Measurements from ENCODE around the gene INSRR. TPM values are rescaled to one million over a fixed set of nuclear protein-coding genes. Genes with fewer than 3 reads are reported as not detected.

INSRR gene
- total RNA-seq, 1 donor from 2014 or later = 0.41 TPM

DNA sequence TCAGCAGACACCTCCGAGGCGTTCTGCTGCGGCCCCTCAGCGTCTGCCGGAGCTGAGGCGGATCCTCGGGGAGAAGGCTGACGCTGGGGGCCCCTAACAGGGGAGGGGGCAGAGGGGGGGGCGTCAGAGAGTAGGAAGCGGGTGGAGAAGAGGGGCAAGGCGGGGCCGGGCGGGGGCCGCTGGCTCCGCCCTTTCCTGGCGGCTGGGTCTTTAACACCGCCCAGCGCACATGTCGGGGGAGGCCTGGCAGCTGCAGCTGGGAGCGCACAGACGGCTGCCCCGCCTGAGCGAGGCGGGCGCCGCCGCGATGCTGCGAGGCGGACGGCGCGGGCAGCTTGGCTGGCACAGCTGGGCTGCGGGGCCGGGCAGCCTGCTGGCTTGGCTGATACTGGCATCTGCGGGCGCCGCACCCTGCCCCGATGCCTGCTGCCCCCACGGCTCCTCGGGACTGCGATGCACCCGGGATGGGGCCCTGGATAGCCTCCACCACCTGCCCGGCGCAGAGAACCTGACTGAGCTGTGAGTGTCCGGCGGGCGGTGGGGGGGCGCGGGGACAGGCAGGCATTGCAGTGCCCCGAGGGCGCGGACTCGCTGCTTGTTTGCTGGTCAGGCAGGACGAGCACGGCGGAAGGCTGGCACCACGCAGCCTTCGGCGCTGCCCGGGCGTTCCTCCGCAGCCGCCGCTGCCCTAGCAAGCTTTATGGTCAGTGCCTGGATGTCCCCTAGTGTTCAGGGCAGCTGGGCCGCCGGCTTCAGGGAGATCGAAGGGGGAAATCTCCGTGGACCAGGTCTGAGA, 1.9 kb upstream of the INSRR start, which contains the start of gene NTRK1:
TSS of gene NTRK1 (plus strand) at position 238 of the 796 bp plus-strand sequence. CDS start at position 308, 70 bp downstream.
- Histone ChIP-seq H3K4me1 (peaks cover 39% of the 10 kb centered on the region), H3K9me3 (replicated peaks) (no peaks in the 10 kb centered on the region), H3K27ac (replicated peaks) (no peak within 1 kb of the TSS), H3K36me3 (no peaks in the 10 kb centered on the region), H3K4me3 (peak within 1 kb of the TSS; percentile 63), H3K27me3 (ENCODE audit: low read depth) (peaks cover 91% of the 10 kb centered on the region)
- TF ChIP-seq, protein P1, sequence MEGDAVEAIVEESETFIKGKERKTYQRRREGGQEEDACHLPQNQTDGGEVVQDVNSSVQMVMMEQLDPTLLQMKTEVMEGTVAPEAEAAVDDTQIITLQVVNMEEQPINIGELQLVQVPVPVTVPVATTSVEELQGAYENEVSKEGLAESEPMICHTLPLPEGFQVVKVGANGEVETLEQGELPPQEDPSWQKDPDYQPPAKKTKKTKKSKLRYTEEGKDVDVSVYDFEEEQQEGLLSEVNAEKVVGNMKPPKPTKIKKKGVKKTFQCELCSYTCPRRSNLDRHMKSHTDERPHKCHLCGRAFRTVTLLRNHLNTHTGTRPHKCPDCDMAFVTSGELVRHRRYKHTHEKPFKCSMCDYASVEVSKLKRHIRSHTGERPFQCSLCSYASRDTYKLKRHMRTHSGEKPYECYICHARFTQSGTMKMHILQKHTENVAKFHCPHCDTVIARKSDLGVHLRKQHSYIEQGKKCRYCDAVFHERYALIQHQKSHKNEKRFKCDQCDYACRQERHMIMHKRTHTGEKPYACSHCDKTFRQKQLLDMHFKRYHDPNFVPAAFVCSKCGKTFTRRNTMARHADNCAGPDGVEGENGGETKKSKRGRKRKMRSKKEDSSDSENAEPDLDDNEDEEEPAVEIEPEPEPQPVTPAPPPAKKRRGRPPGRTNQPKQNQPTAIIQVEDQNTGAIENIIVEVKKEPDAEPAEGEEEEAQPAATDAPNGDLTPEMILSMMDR (IDR thresholded peaks at IDR 0.05; ENCODE audit: borderline replicate concordance) = no peak
- peak; percentile 31 for DNase-seq
- intact Hi-C loops (cut with micrococcal nuclease) = loop anchor here (10.0 kb wide), 1 partner anchor 66 kb away; no protein-coding TSS in a partner anchor

DNA sequence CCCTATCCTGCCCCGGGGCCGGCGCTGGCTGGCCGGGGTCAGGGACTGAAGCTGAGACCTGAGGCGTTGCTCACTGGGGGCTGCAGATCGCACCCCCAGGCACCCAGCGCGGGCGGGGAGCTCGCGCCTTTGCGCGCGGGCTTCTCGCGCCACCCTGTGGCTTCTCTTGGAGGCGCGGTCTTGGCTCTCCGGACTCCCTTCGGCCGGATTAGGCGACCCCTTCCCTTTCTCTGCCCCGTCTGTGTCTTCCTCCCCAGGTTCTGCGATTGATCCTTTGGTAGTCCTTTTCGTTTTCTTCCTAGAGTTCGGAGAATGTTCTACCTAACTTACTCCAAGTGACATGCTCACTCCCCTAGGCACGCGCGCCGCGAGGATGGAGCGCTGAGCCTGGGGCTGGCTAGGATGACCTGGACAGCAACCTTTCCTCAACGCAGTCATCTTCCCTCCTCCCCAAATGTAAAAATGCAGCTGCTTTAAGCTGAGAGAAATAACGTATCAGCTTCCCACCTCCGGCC, 1.3 kb upstream of the INSRR start:
- intact Hi-C loops (cut with micrococcal nuclease) = loop anchor here (10.0 kb wide), 1 partner anchor 65 kb away; no protein-coding TSS in a partner anchor
- Histone ChIP-seq H3K36me3 (no peaks in the 10 kb centered on the region), H3K27me3 (ENCODE audit: low read depth) (peaks cover 85% of the 10 kb centered on the region), H3K4me1 (peaks cover 39% of the 10 kb centered on the region), H3K9me3 (replicated peaks) (no peaks in the 10 kb centered on the region), H3K27ac (replicated peaks) (no peak overlapping the region), H3K4me3 (peak overlapping the region; percentile 63)
- peak; percentile 36 for DNase-seq
- TF ChIP-seq, protein P1 (IDR thresholded peaks at IDR 0.05; ENCODE audit: borderline replicate concordance) = peak; percentile 91

DNA sequence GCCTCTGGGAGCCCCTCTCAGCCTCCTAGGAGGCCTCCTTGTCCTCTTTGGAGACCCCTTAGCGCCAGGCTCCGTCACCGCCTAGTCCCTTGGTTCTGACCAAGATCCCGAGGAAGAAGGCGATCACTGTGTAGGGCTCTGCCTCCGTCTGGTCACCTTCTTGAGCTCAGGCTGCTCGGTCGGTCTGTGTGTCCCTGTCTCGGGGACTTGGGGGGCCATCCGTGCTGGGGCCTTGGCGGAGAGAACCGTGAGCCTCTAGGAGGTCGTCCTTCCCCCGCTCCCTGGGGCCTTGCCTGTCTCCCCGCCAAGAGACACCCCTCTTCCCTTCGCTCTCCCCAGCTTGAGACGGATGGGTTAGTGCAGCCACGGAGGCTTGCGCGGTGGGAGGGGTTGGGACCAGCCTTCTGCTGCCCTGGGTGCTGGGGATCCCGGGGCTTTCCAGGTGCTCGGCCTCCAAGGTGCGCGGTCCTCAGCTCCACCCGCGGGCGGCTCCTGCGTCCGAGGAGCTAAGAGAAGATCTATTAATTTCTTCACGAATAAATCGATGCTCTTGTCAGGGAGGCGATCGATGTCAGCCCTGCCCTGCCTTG, 701 bp upstream of the INSRR start:
- TF ChIP-seq, protein P1 (IDR thresholded peaks at IDR 0.05; ENCODE audit: borderline replicate concordance) = no peak
- Histone ChIP-seq H3K9me3 (replicated peaks) (no peaks in the 10 kb centered on the region), H3K27me3 (ENCODE audit: low read depth) (peaks cover 79% of the 10 kb centered on the region), H3K36me3 (no peaks in the 10 kb centered on the region), H3K27ac (replicated peaks) (peak overlapping the region; percentile 59), H3K4me1 (peaks cover 39% of the 10 kb centered on the region), H3K4me3 (peak overlapping the region; percentile 63)
- DNase-seq = no peak
- intact Hi-C loops (cut with micrococcal nuclease) = loop anchor here (10.0 kb wide), 1 partner anchor 65 kb away; no protein-coding TSS in a partner anchor

DNA sequence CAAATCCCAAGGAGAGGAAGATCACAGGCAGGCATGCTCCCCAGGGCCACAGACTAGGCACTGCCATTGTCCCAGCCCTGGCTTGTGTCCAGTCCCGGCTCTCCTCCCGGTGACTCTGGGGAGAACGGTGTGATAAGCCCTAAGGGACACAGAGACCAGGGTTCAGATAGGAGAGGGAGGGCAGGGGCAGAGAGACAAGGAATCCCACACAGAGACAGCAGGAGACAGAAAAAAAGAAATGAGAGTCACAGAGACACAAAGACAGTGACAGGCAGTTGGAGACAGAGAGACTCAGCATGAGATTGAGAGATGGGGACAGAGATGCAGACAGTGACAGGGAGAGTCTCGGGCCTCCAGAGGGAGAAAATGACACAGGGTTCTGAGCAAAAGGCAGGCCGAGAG, 361 bp downstream of the INSRR start:
- intact Hi-C loops (cut with micrococcal nuclease) = no loop called here
- peak; percentile 44 for DNase-seq
- peaks cover 69% of the 10 kb centered on the region for H3K27me3 ChIP-seq (ENCODE audit: low read depth)

DNA sequence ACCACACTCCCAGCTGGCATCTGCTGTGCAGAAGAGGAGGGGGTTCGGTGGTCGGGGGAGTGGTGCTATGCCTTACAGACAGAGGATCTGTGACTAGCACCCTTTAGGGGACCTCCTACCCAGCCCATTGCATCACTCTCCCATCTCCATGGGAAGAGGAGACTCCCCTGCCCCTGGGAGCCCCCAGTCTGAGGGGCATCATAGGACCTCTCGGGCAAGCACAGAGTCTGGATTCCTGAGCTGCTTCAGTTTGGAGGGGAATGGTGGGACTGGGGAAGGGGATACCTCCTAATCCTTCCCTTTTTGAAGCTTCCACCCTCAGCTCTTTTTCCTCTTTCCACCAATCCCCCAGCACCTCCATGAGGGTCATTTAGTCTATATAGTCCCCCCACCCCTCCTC, 1.4 kb downstream of the INSRR start:
- TF ChIP-seq, protein P1 (IDR thresholded peaks at IDR 0.05; ENCODE audit: borderline replicate concordance) = no peak
- no peak overlapping the region for H3K27ac ChIP-seq (replicated peaks)
- peaks cover 43% of the 10 kb centered on the region for H3K4me1 ChIP-seq
- no peak for DNase-seq
- no peak overlapping the region for H3K4me3 ChIP-seq
- intact Hi-C loops (cut with micrococcal nuclease) = no loop called here
- H3K27me3 ChIP-seq (ENCODE audit: low read depth) = peaks cover 59% of the 10 kb centered on the region
- no peaks in the 10 kb centered on the region for H3K36me3 ChIP-seq
- no peaks in the 10 kb centered on the region for H3K9me3 ChIP-seq (replicated peaks)

More for the DNA sequence above, 361 bp downstream of the INSRR start:
- Histone ChIP-seq H3K9me3 (replicated peaks) (no peaks in the 10 kb centered on the region), H3K36me3 (no peaks in the 10 kb centered on the region), H3K4me3 (peak overlapping the region; percentile 63), H3K4me1 (peaks cover 39% of the 10 kb centered on the region), H3K27ac (replicated peaks) (peak overlapping the region; percentile 59)
- TF ChIP-seq, protein P1 (IDR thresholded peaks at IDR 0.05; ENCODE audit: borderline replicate concordance) = no peak
